Activated B cell treated with CpG ODN at 0.5 μM for 24 hours (primary cell): Measurements from ENCODE around the gene CSNK1G2. TPM values are rescaled to one million over a fixed set of nuclear protein-coding genes. Genes with fewer than 3 reads are reported as not detected.

Experiments
- ATAC-seq: fragments of 200-7000 bp; cut with Tn5 transposase; one replicate; pipeline ENCODE4 v1.10.0; 2021; ENCODE audit warnings: low read depth, mild to moderate bottlenecking, moderate library complexity
- CTCF ChIA-PET: fragments of 350-600 bp; sonication (Branson Sonifier 250); formaldehyde crosslinking; loops from one replicate; lab custom pipeline; 2021; ENCODE audit warnings: antibody characterized with exemption; lab: Charles Lee
- POLR2A ChIA-PET: fragments of 350-600 bp; sonication (Branson Sonifier 250); formaldehyde crosslinking; loops from one replicate; lab custom pipeline; 2021; ENCODE audit warnings: antibody characterized with exemption; lab: Charles Lee
- DNase-seq: peaks from one replicate; pipeline ENCODE4 v3.0.0; 2022
- H3K27ac Mint-ChIP-seq: one replicate; pipeline ENCODE4 v1.8.0; 2020; ENCODE audit warnings: mixed read lengths
- H3K27me3 Mint-ChIP-seq: one replicate; pipeline ENCODE4 v1.8.0; 2021; ENCODE audit warnings: mixed read lengths
- H3K36me3 Mint-ChIP-seq: one replicate; pipeline ENCODE4 v1.8.0; 2021; ENCODE audit warnings: low read depth, mixed read lengths
- H3K4me1 Mint-ChIP-seq: one replicate; pipeline ENCODE4 v1.8.0; 2021; ENCODE audit warnings: mixed read lengths
- H3K4me3 Mint-ChIP-seq: one replicate; pipeline ENCODE4 v1.8.0; 2020; ENCODE audit warnings: mild to moderate bottlenecking, mixed read lengths
- H3K9me3 Mint-ChIP-seq: one replicate; pipeline ENCODE4 v1.8.0; 2020; ENCODE audit warnings: mixed read lengths
- intact Hi-C: fragments of 100-400 bp; cut with micrococcal nuclease; formaldehyde crosslinking; loops from one replicate; pipeline ENCODE4 v1.15.1; 2024
- total RNA-seq: library from RNA; stranded (reverse); gene quantifications from 2 replicates; pipeline ENCODE4 v1.2.3, GENCODE V29; 2022
- TF ChIP-seq, protein P1 (sequence below): fragments of 200-600 bp; IDR thresholded peaks from one replicate; pipeline ENCODE4 v1.8.0; 2022; ENCODE audit warnings: antibody characterized with exemption, mild to moderate bottlenecking

Gene CSNK1G2
- total RNA-seq, 1 donor from 2014 or later: 89.1 TPM

DNA sequence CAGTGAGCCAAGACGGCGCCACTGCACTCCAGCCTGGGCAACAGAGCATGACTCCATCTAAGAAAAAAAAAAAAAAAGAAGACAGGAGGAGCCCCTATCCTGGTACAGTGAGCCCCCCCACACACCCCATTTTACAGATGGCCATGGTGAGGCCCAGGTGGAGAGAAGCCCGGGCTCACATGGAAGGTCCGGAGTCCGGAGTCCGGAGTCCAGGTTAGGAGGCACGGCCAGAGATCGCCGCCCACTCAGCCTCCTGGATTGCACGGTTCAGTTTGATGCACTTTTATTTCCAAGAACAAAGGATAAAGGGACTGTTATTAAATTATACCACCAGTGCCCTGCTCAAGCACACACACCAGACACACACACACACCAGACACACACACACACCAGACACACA, 85.8 kb downstream of the CSNK1G2 start:
- ChIA-PET POLR2A (interaction anchor here (2.4 kb wide), 1 partner anchor 15 kb away, joined by 11 read pairs; no protein-coding TSS in a partner anchor), CTCF (no interaction called here)
- H3K27ac Mint-ChIP-seq: no peak overlapping the region
- H3K4me3 Mint-ChIP-seq: no peak overlapping the region
- H3K27me3 Mint-ChIP-seq: no peaks in the 10 kb centered on the region
- no peaks in the 10 kb centered on the region for H3K9me3 Mint-ChIP-seq
- ATAC-seq (no peak), DNase-seq (no peak)
- TF ChIP-seq, protein P1, sequence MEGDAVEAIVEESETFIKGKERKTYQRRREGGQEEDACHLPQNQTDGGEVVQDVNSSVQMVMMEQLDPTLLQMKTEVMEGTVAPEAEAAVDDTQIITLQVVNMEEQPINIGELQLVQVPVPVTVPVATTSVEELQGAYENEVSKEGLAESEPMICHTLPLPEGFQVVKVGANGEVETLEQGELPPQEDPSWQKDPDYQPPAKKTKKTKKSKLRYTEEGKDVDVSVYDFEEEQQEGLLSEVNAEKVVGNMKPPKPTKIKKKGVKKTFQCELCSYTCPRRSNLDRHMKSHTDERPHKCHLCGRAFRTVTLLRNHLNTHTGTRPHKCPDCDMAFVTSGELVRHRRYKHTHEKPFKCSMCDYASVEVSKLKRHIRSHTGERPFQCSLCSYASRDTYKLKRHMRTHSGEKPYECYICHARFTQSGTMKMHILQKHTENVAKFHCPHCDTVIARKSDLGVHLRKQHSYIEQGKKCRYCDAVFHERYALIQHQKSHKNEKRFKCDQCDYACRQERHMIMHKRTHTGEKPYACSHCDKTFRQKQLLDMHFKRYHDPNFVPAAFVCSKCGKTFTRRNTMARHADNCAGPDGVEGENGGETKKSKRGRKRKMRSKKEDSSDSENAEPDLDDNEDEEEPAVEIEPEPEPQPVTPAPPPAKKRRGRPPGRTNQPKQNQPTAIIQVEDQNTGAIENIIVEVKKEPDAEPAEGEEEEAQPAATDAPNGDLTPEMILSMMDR: no peak
- H3K4me1 Mint-ChIP-seq: peaks cover 2% of the 10 kb centered on the region
- no peaks in the 10 kb centered on the region for H3K36me3 Mint-ChIP-seq
- intact Hi-C loops: no loop called here

GRCh38 chr19:2027361-2027760, 86.4 kb downstream of the CSNK1G2 start:
- no peak overlapping the region for H3K27ac Mint-ChIP-seq
- DNase-seq: no peak
- H3K9me3 Mint-ChIP-seq: no peaks in the 10 kb centered on the region
- no peaks in the 10 kb centered on the region for H3K27me3 Mint-ChIP-seq
- H3K4me3 Mint-ChIP-seq: no peak overlapping the region
- no peak for ATAC-seq
- no peaks in the 10 kb centered on the region for H3K36me3 Mint-ChIP-seq
- POLR2A ChIA-PET: interaction anchor here (0.6 to 2.4 kb wide), 4 partner anchors 9 to 366 kb away, joined by 3 to 11 read pairs (median 3); no protein-coding TSS in a partner anchor
- TF ChIP-seq, protein P1: no peak
- peaks cover 8% of the 10 kb centered on the region for H3K4me1 Mint-ChIP-seq
- CTCF ChIA-PET: no interaction called here
- intact Hi-C loops: no loop called here

Other genes with a start within 250 kb of the CSNK1G2 start
- gene ONECUT3, start 187.7 kb upstream of the CSNK1G2 start, total RNA-seq: not detected in 2 replicates
- 2.3 and 3.9 TPM in 2 replicates for gene ATP8B3, start 128.9 kb upstream of the CSNK1G2 start, total RNA-seq
- gene REXO1, start 92.7 kb upstream of the CSNK1G2 start, total RNA-seq: 56.3 and 69.6 TPM in 2 replicates
- gene KLF16, start 77.6 kb upstream of the CSNK1G2 start, total RNA-seq: 21.5 and 25.2 TPM in 2 replicates
- 57.4 and 64.3 TPM in 2 replicates for gene ABHD17A, start 55.7 kb upstream of the CSNK1G2 start, total RNA-seq
- gene ADAT3, start 35.8 kb upstream of the CSNK1G2 start, total RNA-seq: 8.5 and 14.1 TPM in 2 replicates
- 47.6 and 59.7 TPM in 2 replicates for gene SCAMP4, start 35.8 kb upstream of the CSNK1G2 start, total RNA-seq
- 55.1 and 57.3 TPM in 2 replicates for gene BTBD2, start 74.5 kb downstream of the CSNK1G2 start, total RNA-seq
- gene MKNK2, start 110.1 kb downstream of the CSNK1G2 start, total RNA-seq: 1,134 and 1,197 TPM in 2 replicates
- 179 and 189 TPM in 2 replicates for gene MOB3A, start 155.2 kb downstream of the CSNK1G2 start, total RNA-seq
- 73.0 and 78.6 TPM in 2 replicates for gene IZUMO4, start 155.7 kb downstream of the CSNK1G2 start, total RNA-seq
- 97.2 and 109 TPM in 2 replicates for gene AP3D1, start 210.4 kb downstream of the CSNK1G2 start, total RNA-seq
- gene DOT1L, start 222.8 kb downstream of the CSNK1G2 start, total RNA-seq: 55.0 and 65.2 TPM in 2 replicates